ENCODE data around the gene TMEM52.
A peak's percentile ranks its signal among the peaks of the same experiment; 100 is the strongest.
"Not testable (repeated sequence)": the region's sequence is repeated elsewhere in the genome, so short reads cannot be mapped to it uniquely, and the experiment has no call there.

TMEM52 gene

GRCh38 chr1:1945782-1946393, 26.8 kb upstream of the TMEM52 start:
- no peak for DNase-seq

GRCh38 chr1:1943834-1944570, 24.9 kb upstream of the TMEM52 start:
- DNase-seq = peak; percentile 71 to 74

GRCh38 chr1:1942753-1943656, 23.9 kb upstream of the TMEM52 start:
- no peak for DNase-seq

GRCh38 chr1:1941868-1942752, 23.0 kb upstream of the TMEM52 start:
- DNase-seq = no peak

GRCh38 chr1:1941211-1941841, 22.2 kb upstream of the TMEM52 start:
- no peak for DNase-seq

- DNase-seq = no peak
Observed at GRCh38 chr1:1940123-1940425, 21.0 kb upstream of the TMEM52 start.

GRCh38 chr1:1939296-1940122, 20.4 kb upstream of the TMEM52 start:
- no peak for DNase-seq

GRCh38 chr1:1938613-1939295, 19.7 kb upstream of the TMEM52 start:
- no peak for DNase-seq

GRCh38 chr1:1938276-1938573, 19.1 kb upstream of the TMEM52 start:
- DNase-seq = no peak

- DNase-seq = no peak
Observed at GRCh38 chr1:1937549-1938275, 18.6 kb upstream of the TMEM52 start.

GRCh38 chr1:1937061-1937460, 18.0 kb upstream of the TMEM52 start:
- DNase-seq = no peak

- DNase-seq = not testable (repeated sequence)
Observed at GRCh38 chr1:1934848-1935247, 15.8 kb upstream of the TMEM52 start.

- DNase-seq = no peak
Observed at GRCh38 chr1:1929639-1930545, 10.8 kb upstream of the TMEM52 start.

GRCh38 chr1:1929102-1929638, 10.1 kb upstream of the TMEM52 start:
- DNase-seq = no peak

GRCh38 chr1:1928231-1929101, 9.4 kb upstream of the TMEM52 start:
- no peak for DNase-seq

- no peak for DNase-seq
Observed at GRCh38 chr1:1927751-1928150, 8.7 kb upstream of the TMEM52 start.

GRCh38 chr1:1926886-1927660, 8.0 kb upstream of the TMEM52 start:
- DNase-seq = no peak
